IMR-90 (cell line): ENCODE data around the gene RASSF10. TPM values are rescaled to one million over a fixed set of nuclear protein-coding genes. Genes with fewer than 3 reads are reported as not detected.

ENCODE experiments used
- ATAC-seq: fragments of 200-7000 bp; cut with Tn5 transposase; 2 replicates; pipeline ENCODE4 v1.9.1; 2020; ENCODE audit warnings: low read depth, mild to moderate bottlenecking, moderate library complexity
- BruUV-seq: library from RNA; stranded (reverse); fragments of 400-500 nt; replicated peaks from 2 replicates; lab custom pipeline; 2021; lab: Mats Ljungman, UMichigan
- CTCF ChIA-PET: fragments of 300-600 bp; formaldehyde crosslinking; extraction: SDS; loops from one replicate; lab custom pipeline; 2021; ENCODE audit warnings: antibody characterized with exemption; lab: Yijun Ruan, JAX
- POLR2A ChIA-PET: fragments of 300-600 bp; sonication (Branson Sonifier 250); formaldehyde crosslinking; loops from one replicate; lab custom pipeline; 2022; ENCODE audit warnings: antibody characterized with exemption; ENCODE audit not compliant: unreplicated experiment; lab: Charles Lee
- DNase-seq: peaks from one replicate; pipeline ENCODE4 v3.0.0; 2013
- H2AFZ ChIP-seq: replicated peaks from 2 replicates; pipeline ENCODE3; 2013; ENCODE audit warnings: low read length, mild to moderate bottlenecking; ENCODE audit not compliant: poor library complexity
- H2AK5ac ChIP-seq: 2 replicates; pipeline ENCODE4 v1.6.1; 2013; ENCODE audit warnings: low read depth, low read length, inconsistent platforms
- H2AK9ac ChIP-seq: replicated peaks from 2 replicates; pipeline ENCODE3; 2013; ENCODE audit warnings: mild to moderate bottlenecking, low read depth, low read length, moderate library complexity; ENCODE audit not compliant: poor library complexity
- H2BK120ac ChIP-seq: 2 replicates; pipeline ENCODE4 v1.6.1; 2013; ENCODE audit warnings: low read depth, low read length, inconsistent platforms
- H2BK15ac ChIP-seq: 3 replicates; pipeline ENCODE4 v1.6.1; 2013; ENCODE audit warnings: low read depth, low read length, inconsistent platforms
- H2BK20ac ChIP-seq: 2 replicates; pipeline ENCODE4 v1.6.1; 2013; ENCODE audit warnings: low read depth, mild to moderate bottlenecking, inconsistent platforms, low read length, moderate library complexity
- H2BK5ac ChIP-seq: 2 replicates; pipeline ENCODE4 v1.6.1; 2013; ENCODE audit warnings: mild to moderate bottlenecking, low read depth, low read length, inconsistent platforms; ENCODE audit not compliant: poor library complexity, severe bottlenecking
- H3K14ac ChIP-seq: replicated peaks from 2 replicates; pipeline ENCODE4 v1.6.1; 2013; ENCODE audit warnings: low read depth, low read length, inconsistent platforms
- H3K18ac ChIP-seq: 2 replicates; pipeline ENCODE4 v1.6.1; 2013; ENCODE audit warnings: low read depth, low read length, control low read depth
- H3K23ac ChIP-seq: 2 replicates; pipeline ENCODE4 v1.6.1; 2013; ENCODE audit warnings: low read depth, low read length, inconsistent platforms
- H3K27ac ChIP-seq: 2 replicates; pipeline ENCODE4 v1.5.1; 2013; ENCODE audit warnings: mild to moderate bottlenecking, control low read depth, low read length; ENCODE audit not compliant: insufficient read depth
- H3K27me3 ChIP-seq: 2 replicates; pipeline ENCODE4 v1.6.1; 2013; ENCODE audit warnings: low read length; ENCODE audit not compliant: control insufficient read depth, insufficient read depth
- H3K36me3 ChIP-seq: 2 replicates; pipeline ENCODE4 v1.6.1; 2013; ENCODE audit warnings: low read length, mixed read lengths; ENCODE audit not compliant: control insufficient read depth, insufficient read depth
- H3K4ac ChIP-seq: 2 replicates; pipeline ENCODE4 v1.6.1; 2013; ENCODE audit warnings: low read depth, low read length, inconsistent platforms
- H3K4me1 ChIP-seq: 2 replicates; pipeline ENCODE4 v1.6.1; 2013; ENCODE audit warnings: low read length, mixed read lengths; ENCODE audit not compliant: control insufficient read depth, insufficient read depth
- H3K4me2 ChIP-seq: 2 replicates; pipeline ENCODE4 v1.6.1; 2013; ENCODE audit warnings: low read depth, mild to moderate bottlenecking, control low read depth, low read length, moderate library complexity
- H3K4me3 ChIP-seq: 2 replicates; pipeline ENCODE4 v1.5.1; 2013; ENCODE audit warnings: low read depth, mild to moderate bottlenecking, control low read depth, low read length, moderate library complexity; ENCODE audit not compliant: insufficient read depth
- H3K56ac ChIP-seq: 2 replicates; pipeline ENCODE4 v1.6.1; 2013; ENCODE audit warnings: low read length, inconsistent platforms; ENCODE audit not compliant: insufficient read depth; ENCODE audit errors: extremely low read depth
- H3K79me1 ChIP-seq, 2 experiments: 2 replicates each; pipeline ENCODE4 v1.6.1; 2013; ENCODE audit warnings: low read length in 2 of 2, inconsistent platforms in 1 of 2, low read depth in 1 of 2
- H3K9ac ChIP-seq: 2 replicates; pipeline ENCODE4 v1.6.1; 2013; ENCODE audit warnings: low read depth, low read length, control low read depth
- H3K9me1 ChIP-seq: 2 replicates; pipeline ENCODE4 v1.6.1; 2013; ENCODE audit warnings: low read length, inconsistent platforms; ENCODE audit not compliant: insufficient read depth
- H3K9me3 ChIP-seq: 2 replicates; pipeline ENCODE4 v1.6.1; 2013; ENCODE audit warnings: low read length; ENCODE audit not compliant: control insufficient read depth, insufficient read depth
- H4K20me1 ChIP-seq: 2 replicates; pipeline ENCODE4 v1.6.1; 2013; ENCODE audit warnings: low read length, inconsistent platforms; ENCODE audit not compliant: insufficient read depth
- H4K5ac ChIP-seq: 2 replicates; pipeline ENCODE4 v1.6.1; 2013; ENCODE audit warnings: mild to moderate bottlenecking, low read depth, low read length, control low read depth
- H4K8ac ChIP-seq, 2 experiments: 2 replicates each; pipeline ENCODE4 v1.6.1; 2013; ENCODE audit warnings: low read depth in 2 of 2, low read length in 2 of 2, control low read depth in 1 of 2, inconsistent platforms in 1 of 2
- H4K91ac ChIP-seq: 2 replicates; pipeline ENCODE4 v1.6.1; 2013; ENCODE audit warnings: low read depth, low read length, inconsistent platforms; ENCODE audit not compliant: insufficient read depth
- MAFK ChIP-seq: IDR thresholded peaks from 2 replicates; pipeline ENCODE4 v1.6.1; 2012; ENCODE audit warnings: low read depth, low read length, improper control_type of control experiment
- POLR2A ChIP-seq: IDR thresholded peaks from 2 replicates; pipeline ENCODE4 v1.6.1; 2012; ENCODE audit warnings: mild to moderate bottlenecking, low read depth, low read length
- RAD21 ChIP-seq: IDR thresholded peaks from 2 replicates; pipeline ENCODE4 v1.6.1; 2012; ENCODE audit warnings: low read length, improper control_type of control experiment
- WGBS, 2 experiments: methylation state at CpG; one replicate each; pipeline versions ENCODE4 v1.1.5 to v1.1.7; 2013; ENCODE audit warnings: missing lambda C conversion rate in 2 of 2; ENCODE audit not compliant: insufficient read length in 1 of 2; ENCODE audit errors: extremely low coverage in 2 of 2; 5-methylcytosine and 5-hydroxymethylcytosine counted together
- dilution Hi-C: fragments of 300-500 bp; cut with HindIII; formaldehyde crosslinking; loops from one replicate; pipeline ENCODE4 v1.14.3; 2018; ENCODE audit warnings: low sequenced_read_pairs; ENCODE audit not compliant: unreplicated experiment
- in situ Hi-C: fragments of 300-500 bp; cut with MboI; formaldehyde crosslinking; loops from 3 replicates; pipeline ENCODE4 v1.14.3; 2019; ENCODE audit warnings: low sequenced_read_pairs, inconsistent platforms, mixed read lengths
- intact Hi-C: fragments of 100-400 bp; cut with micrococcal nuclease; formaldehyde crosslinking; loops from 2 replicates; pipeline ENCODE4 v1.10.0; 2022
- polyA plus RNA-seq, 3 experiments: library from polyadenylated mRNA; depleted of rRNA; stranded (reverse); fragments of >200 nt; gene quantifications; 2 replicates each; pipeline ENCODE4 v1.2.3, GENCODE V29; 2012; ENCODE audit warnings: low replicate concordance in 1 of 3
- total RNA-seq: library from RNA; depleted of rRNA; stranded (reverse); fragments of >200 nt; gene quantifications from 2 replicates; pipeline ENCODE4 v1.2.3, GENCODE V29; 2012

Gene RASSF10
- total and polyA plus RNA-seq, 2 of the 4 experiments (the other 2 are of a cell fraction) = not detected

- Histone ChIP-seq H3K27me3 (peaks cover 81% of the 10 kb centered on the region), H2BK5ac (no peak overlapping the region), H2AK5ac (no peak overlapping the region), H2AFZ (no peak overlapping the region), H4K91ac (no peak overlapping the region), H2BK20ac (no peak overlapping the region), H3K4me1 (0 out of 2 replicates have a peak, but pooled peaks cover 1% of the 10 kb centered on the region), H3K4me3 (no peak overlapping the region), H3K9me3 (peaks cover 5% of the 10 kb centered on the region), H3K18ac (no peak overlapping the region), H3K27ac (no peak overlapping the region), H3K23ac (no peak overlapping the region), H3K36me3 (no peaks in the 10 kb centered on the region), H4K20me1 (0 out of 2 replicates have a peak, but pooled peaks cover 3% of the 10 kb centered on the region), H2BK15ac (no peak overlapping the region), H3K4ac (no peak overlapping the region), H2AK9ac (no peak overlapping the region), H3K56ac (no peak overlapping the region), H3K14ac (no peak overlapping the region), H2BK120ac (no peak overlapping the region), H3K79me1 (no peaks in the 10 kb centered on the region), H3K9me1 (no peaks in the 10 kb centered on the region; the same call in 1 of the 2 replicates), H3K9ac (no peak overlapping the region), H4K8ac (no peak overlapping the region), H4K5ac (no peak overlapping the region), H3K4me2 (no peak overlapping the region)
- in situ Hi-C loops = no loop called here
- BruUV-seq = no TSS peak
- intact Hi-C loops = no loop called here
- DNase-seq (no peak), ATAC-seq (no peak)
- WGBS, 2 experiments = no CpG with 5 or more reads among the region's 4 CpGs
- TF ChIP-seq POLR2A = no peak
- TF ChIP-seq MAFK = no peak
- no peak for TF ChIP-seq RAD21
- ChIA-PET CTCF (no interaction called here), POLR2A (no interaction called here)
- dilution Hi-C loops = no loop called here
Observed at GRCh38 chr11:13007182-13008060, 1.7 kb upstream of the RASSF10 start.
